ENCODE data around the gene COQ10A.

- TF ChIP-seq POLR2A (IDR thresholded peaks at IDR 0.05) (no peak), CTCF (IDR thresholded peaks at IDR 0.05) (no peak)
These were observed 29.8 kb upstream of the COQ10A start for GRCh38 chr12:56236985-56237384.

All from testis (tissue), 2 donors.